Stimulated activated naive CD8-positive, alpha-beta T cell treated with anti-CD3 and anti-CD28 coated beads, Interleukin-15, Interleukin-2, amounts not matched to agents 100 U/mL and 50 U/mL, for 24 hours (primary cell): ENCODE results near the gene HS6ST2.

ENCODE experiments used
- ATAC-seq: fragments of 150-1000 bp; cut with Tn5 transposase; one replicate; pipeline ENCODE4 v1.10.0; 2021
- DNase-seq: peaks from one replicate; pipeline ENCODE4 v3.0.0; 2021

Gene HS6ST2

GRCh38 chrX:132790329-132790728, 168.1 kb downstream of the HS6ST2 start:
- no peak for ATAC-seq

DNA sequence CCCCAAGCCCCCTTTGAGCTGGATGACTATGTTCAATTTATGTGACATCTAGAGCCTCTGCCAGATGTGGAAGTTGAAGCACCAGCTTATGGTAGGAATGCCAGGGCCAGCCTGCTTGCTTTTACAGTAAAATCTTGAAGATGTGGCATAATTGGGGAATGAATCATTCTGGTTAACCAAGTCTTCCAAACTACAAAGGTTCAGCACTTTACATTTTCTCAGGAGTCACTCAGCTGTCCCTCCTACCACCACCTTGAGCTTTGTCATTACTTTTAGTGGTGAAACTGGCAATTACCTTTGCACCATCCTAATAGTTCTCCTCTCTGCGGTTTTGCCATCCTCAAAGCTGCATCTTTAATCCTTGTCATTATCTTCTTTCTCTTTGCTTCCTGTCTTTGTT, 172.2 kb downstream of the HS6ST2 start:
- ATAC-seq (no peak), DNase-seq (no peak)

More at GRCh38 chrX:132790329-132790728, 168.1 kb downstream of the HS6ST2 start:
- DNase-seq, result no peak

DNA sequence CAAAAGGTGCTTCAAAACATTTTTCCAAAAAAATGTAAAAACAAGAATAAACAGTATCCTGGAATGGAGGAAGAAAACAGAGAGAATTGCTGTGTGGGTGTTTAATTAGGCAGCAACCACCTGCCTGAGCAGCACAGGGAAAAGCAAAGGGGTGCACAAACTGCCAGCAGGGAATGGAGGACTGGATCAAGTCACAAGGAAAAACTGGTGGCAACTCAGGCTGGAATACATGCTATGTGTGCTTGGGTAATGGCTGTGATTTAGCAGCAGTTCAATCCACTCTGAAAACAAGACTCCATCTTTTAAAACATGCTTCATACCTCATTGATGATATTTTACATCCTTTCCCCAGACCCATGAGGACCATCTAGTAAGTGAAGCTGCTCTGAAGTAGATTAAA, 179.5 kb downstream of the HS6ST2 start:
- DNase-seq (no peak), ATAC-seq (no peak)

- ATAC-seq, result no peak
- no peak for DNase-seq
Measured at GRCh38 chrX:132776486-132777210, 181.8 kb downstream of the HS6ST2 start.

DNA sequence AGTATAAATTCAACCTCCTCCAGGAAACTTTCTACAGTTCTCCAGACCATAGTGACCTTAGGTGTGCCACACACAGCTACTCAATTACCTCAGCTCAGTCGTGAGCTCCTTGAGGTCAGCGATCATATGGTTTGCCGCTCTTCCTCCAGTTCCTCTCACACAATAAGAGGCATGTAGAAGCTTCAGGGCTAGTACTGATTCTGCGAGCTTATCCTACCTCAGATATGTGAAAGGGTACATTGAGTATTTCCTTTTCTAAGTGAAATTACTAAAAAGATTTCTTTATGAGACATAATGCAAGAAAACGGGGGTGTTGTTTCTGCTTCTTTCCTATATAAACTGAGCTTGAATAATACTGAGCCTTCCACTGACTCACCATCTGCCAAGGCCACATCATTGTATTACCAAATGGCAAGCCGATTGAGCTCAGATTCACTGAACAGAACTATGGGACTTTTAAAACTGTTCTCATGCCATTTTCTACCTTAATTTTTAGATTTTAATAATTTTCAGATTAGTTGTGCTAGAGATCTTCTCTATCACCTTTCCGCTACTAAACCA, 183.1 kb downstream of the HS6ST2 start:
- ATAC-seq, result peak; percentile 84
- no peak for DNase-seq

DNA sequence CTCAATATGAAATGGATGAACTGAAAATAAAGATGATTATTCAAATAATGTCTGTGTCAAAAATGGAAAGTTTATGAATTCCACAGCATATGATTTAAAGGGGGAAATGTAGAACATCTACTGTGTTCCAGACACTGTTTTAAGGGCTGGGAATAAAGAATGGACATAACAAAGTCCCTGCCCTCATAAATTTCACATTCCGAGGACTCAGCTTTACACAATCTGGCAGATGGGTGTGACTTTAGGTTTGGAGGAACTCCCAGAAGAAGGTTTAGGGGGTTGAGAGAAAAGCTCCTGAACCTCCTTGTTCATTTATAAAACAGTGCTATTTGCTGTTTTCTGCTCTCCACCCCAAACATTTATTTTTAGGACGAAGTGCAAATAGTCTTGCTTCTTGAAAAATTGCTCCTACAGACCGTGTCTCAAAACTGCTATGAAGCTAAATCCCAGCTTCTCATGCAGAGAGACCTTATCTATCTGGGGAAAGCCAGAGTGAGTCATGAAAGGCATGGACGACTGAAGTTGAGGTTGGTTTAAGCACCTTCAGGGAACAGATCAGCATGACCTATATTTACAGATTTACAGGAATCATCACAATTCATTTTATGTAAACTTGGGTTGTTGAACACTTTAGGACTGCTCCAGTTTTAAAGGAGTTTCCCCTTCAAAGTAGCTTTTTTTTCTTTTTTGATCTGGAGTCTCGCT, 184.3 kb downstream of the HS6ST2 start:
- no peak for ATAC-seq
- DNase-seq, result no peak

DNA sequence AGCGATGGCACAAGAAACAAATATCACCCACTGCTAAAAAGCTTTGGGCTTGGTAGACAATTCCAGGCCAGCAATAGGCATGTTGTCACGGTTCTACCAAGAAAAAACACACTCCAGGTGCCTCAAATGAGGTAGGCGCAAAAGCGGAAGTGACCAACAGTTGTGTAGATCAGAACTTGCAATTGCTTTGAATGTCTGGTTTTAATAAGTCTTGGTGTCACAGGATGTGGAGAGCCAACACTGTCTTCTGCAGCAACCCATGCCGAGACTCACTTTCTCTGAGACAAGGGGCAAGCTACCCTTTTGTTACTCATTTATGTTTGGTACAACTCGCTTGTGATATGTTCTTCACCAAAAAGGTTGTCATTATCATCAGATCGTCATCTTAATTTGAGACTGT, 188.8 kb downstream of the HS6ST2 start:
- ATAC-seq (no peak), DNase-seq (no peak)

DNA sequence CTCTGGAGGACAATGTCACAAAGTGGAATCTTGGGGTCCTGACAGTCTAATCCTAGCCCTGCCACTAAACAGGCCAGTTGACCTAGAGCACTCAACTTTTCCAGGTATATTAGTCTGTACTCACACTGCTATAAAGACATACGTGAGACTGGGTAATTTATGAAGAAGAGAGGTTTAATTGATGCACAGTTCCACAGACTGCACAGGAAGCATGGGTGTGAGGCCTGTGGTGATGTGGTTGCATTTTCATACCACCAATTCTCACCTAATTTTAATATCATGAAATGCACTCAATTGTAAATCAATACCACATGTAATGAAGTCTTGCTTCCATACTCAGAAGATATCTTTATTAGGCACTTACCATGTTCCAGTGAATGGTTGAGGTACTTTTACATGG, 192.0 kb downstream of the HS6ST2 start:
- no peak for ATAC-seq
- DNase-seq, result no peak

GRCh38 chrX:132763528-132763927, 194.9 kb downstream of the HS6ST2 start:
- ATAC-seq (no peak), DNase-seq (no peak)

DNA sequence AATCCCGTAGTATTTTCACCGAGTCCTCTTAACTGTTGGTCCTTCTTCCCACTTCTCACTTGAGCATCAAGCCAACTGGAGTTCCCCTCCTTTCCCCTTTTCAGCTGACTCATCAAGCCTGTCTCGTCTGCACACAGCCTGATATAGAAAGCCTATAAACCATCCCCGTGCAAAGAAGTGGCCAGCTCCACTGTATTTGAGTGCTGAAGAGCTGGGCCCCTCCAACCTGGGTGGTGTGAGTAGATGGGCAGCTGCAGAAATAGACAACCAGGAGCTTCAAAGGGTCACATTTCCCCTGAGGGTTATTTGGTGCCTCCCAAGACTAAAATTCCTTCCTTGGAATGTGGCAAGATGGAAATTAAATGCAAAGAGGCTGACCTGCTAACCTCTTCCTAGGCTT, 199.7 kb downstream of the HS6ST2 start:
- ATAC-seq, result no peak
- no peak for DNase-seq

DNA sequence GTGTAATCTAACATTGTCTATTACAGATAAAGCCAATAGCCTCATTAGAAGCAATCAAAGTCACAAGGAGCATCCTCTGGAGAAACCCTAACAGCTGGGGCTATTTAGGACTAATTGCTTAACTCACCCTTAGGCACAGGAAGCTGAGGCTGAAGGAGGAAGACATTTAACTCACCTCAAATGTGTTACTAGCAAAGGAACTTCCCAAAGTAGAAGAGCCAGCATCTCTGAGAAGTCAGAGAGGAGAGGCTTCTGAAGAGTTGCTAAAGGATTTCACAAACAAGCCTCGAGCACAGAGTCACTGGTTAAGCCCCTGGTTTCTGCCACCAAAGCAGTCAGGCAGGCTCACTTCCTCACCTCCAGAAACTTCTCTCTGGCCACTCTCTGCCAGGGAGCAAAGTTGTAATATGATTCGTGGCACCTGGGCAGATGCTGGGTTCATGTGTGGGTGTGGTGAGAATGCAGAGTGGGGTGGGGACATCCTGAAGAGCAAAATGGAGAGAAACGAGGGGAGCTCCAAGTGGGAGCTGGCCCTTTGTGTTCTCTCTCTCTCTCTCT, 201.3 kb downstream of the HS6ST2 start:
- no peak for ATAC-seq
- no peak for DNase-seq

DNA sequence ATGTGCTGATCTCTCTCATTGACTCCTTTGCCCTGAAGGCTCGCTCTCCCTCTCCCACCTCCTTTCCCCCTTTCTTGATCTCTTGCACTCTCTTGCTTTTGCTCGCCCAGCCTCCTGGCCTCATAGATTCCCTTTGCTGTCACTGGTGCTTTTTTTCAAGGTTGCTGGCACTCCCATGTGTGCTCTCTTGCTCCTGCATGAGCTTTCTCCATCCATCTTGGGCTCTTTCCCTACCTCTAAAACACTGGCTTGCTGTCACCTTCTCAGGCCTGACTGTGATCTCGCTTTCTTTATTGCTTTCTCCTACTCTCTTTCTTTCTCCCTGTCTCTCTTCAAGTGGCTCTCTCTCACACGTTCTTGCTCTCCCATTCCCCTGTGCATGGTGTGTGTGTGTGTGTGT, 202.0 kb downstream of the HS6ST2 start:
- no peak for ATAC-seq
- no peak for DNase-seq

DNA sequence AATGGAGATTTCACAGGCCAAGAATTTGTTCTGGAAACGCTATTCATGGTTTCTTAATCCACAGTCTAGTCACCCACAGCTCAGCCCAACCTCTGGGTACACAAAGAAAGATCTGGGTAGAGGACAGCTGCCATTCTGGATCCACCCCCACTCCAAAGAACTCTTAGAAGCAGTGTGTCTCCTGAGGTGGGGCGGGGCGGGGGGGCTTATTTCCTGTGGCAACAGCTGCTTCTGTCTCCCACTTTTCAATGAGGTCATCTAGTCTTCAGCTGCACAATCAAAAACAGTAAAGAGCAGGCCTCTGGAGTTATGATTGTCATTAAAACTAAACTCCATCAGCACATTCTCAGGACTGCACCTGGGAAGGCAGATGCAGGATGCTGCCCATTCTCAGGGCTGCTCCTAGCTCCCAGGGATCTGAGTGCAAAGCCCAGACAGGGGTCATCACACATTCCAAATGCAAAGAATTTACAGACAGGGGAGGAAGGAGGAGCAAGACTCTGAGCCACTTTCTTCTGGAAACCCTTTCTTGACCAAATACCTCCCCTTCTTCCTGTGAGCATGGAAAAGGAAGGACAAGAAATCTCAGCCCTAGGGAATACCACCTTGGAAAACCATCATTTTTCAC, 207.3 kb downstream of the HS6ST2 start:
- DNase-seq, result no peak
- no peak for ATAC-seq

DNA sequence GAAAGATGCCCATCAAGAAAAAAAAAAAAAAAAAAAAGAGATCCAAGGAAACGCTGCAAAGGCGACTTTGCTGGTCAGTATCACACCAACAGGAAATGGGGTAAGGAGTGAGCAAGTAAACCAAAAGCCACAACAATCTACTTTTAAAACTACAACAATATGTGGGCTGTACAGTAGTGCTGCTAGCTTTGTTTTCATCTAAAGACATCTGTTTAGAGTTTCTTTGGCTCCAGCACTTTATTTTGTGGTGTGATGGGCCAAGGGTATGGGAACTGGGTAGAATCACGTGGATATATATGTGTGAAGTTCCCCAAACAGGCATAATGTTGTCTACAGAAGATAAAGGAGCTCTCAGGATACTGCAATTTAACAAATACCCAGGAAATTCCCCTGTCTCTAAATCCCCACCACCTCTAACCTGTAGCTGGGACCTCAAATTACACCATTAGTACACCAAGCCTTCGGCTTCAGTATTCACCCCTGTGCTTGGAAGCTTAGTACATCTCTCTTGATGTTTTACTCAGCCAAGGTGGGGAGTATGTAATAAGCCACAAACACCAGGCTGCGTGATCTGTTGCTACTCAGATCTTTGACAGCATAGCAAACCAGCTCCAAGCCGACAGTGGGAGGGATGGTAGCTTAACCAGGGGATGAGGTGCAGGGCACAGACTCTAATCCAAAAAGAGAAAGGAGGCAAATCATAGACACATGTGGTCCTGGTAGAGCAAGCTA, 207.9 kb downstream of the HS6ST2 start:
- ATAC-seq (no peak), DNase-seq (no peak)

GRCh38 chrX:132749406-132749805, 209.0 kb downstream of the HS6ST2 start:
- ATAC-seq, result no peak

GRCh38 chrX:132748909-132749308, 209.5 kb downstream of the HS6ST2 start:
- no peak for ATAC-seq
- DNase-seq, result no peak

More at GRCh38 chrX:132749406-132749805, 209.0 kb downstream of the HS6ST2 start:
- no peak for DNase-seq

- no peak for ATAC-seq
- DNase-seq, result no peak
Measured at GRCh38 chrX:132748268-132748667, 210.2 kb downstream of the HS6ST2 start.

DNA sequence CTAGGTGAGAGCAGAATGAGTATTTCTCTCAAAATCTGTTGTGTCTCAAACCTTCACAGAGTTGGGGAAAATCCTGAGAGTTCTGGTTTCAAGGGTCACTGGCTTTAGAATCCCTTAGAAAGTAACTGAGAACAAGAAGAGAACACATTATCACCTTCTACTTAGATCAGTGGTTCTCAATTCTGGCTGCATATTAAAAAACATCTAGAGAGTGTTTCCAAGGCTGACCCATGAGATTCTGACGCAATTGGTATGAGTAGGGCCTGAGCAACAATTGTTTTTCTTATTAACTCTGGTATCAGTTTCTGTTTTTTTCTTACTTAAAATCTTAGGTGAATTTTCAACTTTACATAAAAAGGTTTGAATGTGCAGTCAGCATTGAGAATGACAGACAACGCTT, 212.8 kb downstream of the HS6ST2 start:
- no peak for ATAC-seq
- no peak for DNase-seq

GRCh38 chrX:132744470-132744869, 214.0 kb downstream of the HS6ST2 start:
- DNase-seq (no peak), ATAC-seq (no peak)

DNA sequence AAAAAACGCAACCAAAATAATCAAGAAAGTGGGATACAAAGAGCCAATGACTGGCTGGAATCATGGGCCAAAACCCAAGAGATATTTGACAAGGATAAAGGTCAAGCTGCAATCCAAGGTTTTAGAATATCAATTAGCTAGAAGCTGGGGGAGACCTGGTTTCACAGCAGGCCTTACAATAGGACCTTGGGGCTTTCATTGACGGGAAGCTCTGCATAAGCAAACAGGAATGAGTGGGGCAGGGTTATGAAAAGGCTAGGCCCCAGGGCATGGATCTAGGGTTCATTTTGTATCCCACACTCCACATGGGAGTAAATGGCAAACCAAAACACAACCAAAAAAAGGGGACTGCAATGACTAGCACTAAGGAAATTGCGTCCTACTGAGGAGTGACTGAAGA, 215.3 kb downstream of the HS6ST2 start:
- ATAC-seq (no peak), DNase-seq (no peak)

- no peak for ATAC-seq
- no peak for DNase-seq
Measured at GRCh38 chrX:132742246-132742645, 216.2 kb downstream of the HS6ST2 start.

- ATAC-seq (no peak), DNase-seq (no peak)
Measured at GRCh38 chrX:132741689-132742088, 216.7 kb downstream of the HS6ST2 start.
